GM11168 (cell line): Measurements from ENCODE around the gene GYS2.
"Not testable (repeated sequence)": the region's sequence is repeated elsewhere in the genome, so short reads cannot be mapped to it uniquely, and the experiment has no call there.

ENCODE experiments used
- in situ Hi-C: fragments of 300-500 bp; cut with MboI; formaldehyde crosslinking; loops from one replicate; pipeline ENCODE4 v1.12.0; 2022; ENCODE audit warnings: low sequenced_read_pairs; ENCODE audit not compliant: unreplicated experiment

The GYS2 gene

DNA sequence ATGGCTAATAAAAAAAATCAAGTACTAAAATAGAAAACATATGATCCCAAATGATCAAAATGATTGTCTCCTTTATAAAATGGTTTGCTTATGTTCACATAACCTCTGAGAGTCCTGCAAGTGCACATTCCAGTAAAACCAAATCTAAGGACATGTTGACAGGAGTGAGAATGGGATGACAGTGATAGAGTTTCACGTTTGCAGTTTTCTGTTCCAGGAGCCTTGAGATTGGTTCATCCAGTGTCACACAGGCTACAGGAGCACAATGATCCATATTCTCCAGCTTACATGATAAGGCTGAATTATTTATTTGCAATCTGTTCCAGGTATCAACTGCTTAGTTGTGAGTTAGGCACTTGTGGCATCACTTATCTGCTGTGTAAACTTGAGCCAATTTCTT, 1.5 kb upstream of the GYS2 start:
- in situ Hi-C loops: no loop called here

DNA sequence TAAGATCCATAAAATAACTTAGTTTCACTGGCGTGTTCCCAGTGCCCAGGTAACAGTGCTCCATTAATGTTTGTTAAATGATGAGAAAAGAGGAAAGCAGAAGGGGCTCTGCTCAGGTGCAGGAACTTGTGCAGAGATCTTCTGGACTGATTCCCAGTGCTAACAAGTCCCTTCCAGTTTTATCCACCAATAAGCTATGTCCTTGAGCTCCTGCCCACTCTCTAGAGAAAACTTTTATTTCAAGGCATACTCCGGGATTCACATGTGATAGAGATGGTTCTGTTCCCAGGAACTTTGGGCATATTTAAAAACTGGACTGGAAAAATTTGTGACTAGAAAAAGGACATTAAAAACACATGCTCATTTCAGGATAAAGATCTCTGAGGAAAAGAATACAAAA, 1.9 kb downstream of the GYS2 start:
- in situ Hi-C loops: no loop called here

DNA sequence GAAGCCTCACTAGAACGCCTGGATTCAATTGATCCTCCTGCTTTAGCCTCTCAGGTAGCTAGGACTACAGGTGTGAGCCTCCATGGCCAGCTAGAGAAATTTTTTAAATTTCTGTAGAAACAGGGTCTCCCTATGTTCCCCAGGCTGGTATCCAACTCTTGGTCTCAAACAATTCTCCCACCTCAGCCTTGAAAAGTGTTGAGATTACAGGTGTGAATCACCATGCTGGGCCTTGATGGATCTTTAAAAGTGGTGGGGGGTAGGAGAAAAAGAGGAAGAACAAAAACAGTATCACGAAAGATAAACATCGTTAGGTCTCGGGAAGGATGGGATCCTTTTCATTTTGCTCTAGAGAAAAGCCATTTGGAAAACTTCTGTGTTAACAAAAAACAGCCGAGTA, 4.5 kb downstream of the GYS2 start:
- in situ Hi-C loops: no loop called here

- in situ Hi-C loops: no loop called here
These were observed 5.3 kb downstream of the GYS2 start for GRCh38 chr12:21599143-21599999.

DNA sequence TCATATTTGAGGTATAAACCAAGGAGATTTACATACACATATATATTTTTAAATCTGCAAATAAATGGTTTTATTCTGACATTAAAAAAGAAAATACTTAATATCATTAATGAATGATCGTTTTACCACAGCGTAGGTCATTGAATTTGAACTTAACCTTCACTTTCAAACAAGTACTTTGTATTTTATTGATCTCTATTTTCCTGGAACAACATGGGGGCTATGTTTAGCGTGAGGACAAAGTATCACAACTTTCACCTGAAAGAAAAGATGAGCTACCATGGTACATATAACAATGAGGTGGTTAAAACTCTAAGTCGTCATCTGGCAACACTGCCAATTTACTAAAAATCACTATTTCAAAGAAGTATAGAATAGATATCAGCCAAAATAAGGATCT, 6.0 kb downstream of the GYS2 start:
- in situ Hi-C loops: no loop called here

- in situ Hi-C loops: not testable (repeated sequence)
These were observed 9.3 kb downstream of the GYS2 start for GRCh38 chr12:21595356-21595755.

DNA sequence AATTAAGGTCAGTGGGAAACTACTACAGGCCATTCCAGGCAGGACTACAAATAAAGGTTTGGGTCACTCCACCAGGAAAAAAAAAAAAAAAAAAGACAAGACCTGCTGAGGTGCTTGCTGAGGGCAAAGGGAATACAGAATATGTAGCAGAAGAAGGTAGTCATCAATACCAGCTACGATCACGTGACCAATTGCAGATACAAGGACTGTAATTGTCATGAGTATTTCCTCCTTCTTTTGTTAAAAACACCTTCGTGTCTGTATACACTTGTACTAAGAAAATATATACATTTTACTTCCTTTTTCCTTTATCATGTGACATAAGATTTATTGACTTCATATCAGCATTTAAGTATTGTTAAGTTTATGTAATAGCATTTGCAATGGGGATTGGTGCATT, 19.2 kb downstream of the GYS2 start:
- in situ Hi-C loops: no loop called here

- in situ Hi-C loops: not testable (repeated sequence)
These were observed 20.1 kb downstream of the GYS2 start for GRCh38 chr12:21584403-21585182.

DNA sequence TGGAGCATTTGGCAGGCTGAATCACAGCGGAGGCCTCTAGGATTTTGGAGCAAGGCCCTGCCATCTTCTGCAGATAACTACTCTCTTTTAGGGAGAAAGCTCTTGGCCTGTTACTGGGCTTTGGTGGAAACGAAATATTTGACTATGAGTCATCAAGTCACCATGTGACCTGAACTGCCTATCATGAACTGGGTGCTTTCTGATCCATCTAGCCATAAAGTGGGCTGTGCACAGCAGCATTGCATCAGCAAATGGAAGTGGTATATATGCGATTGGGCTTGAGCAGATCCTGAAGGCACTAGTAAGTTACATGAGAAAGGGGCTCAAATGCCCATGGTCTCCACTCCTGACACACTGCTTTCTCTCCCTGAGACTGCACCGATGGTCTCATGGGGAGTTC, 21.1 kb downstream of the GYS2 start:
- in situ Hi-C loops: no loop called here

- in situ Hi-C loops: no loop called here
These were observed 23.7 kb downstream of the GYS2 start for GRCh38 chr12:21580748-21581516.

DNA sequence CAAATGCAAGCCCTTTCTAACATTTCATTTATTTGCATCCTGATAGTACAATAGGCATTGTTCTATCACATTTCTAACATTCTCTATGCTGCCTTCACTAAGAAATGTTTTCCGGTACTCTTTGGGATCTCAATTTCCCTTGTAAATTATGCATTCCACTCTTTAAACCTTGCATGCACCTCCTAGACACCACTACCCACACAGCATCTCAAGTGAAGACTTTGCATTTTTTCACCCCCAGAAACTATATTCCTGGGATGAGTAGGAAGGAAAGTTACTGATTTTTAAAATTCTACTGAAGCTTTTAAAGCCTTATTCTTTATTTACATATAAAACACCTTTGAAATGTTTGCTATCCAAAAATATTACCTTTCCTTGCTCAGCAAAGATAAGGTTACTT, 27.1 kb downstream of the GYS2 start:
- in situ Hi-C loops: no loop called here

GRCh38 chr12:21576431-21576830, 28.2 kb downstream of the GYS2 start:
- in situ Hi-C loops: no loop called here

DNA sequence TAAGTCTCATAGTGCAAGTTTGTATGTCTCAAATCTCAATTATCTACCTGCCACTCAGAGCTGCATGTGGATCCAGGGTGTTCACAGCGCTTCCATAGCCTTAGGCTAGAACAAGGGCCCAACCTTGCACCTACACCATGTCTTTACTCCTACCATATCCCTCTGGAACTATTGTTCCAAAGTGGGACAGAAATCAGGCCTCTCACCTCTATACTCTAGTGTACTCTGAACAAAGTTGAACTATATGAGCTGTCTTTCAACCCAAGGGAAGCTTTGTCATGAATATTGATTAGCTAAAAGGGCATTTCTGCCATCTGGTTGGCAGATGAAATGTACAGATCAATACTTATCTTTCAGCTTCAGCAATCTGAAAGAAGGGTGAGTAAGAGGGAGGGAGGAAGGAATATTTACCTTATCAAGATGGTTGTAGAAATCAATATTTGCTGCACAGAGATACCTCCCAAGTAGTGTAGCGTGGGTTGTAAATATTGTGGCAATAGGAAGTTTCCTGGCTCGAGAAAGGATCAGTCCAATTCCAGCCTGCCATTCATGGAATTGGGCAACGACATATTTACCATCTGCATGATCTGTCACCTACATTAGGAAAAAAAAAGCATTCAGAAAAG, 30.8 kb downstream of the GYS2 start:
- in situ Hi-C loops: no loop called here

GRCh38 chr12:21571046-21571445, 33.6 kb downstream of the GYS2 start:
- in situ Hi-C loops: no loop called here

GRCh38 chr12:21568115-21568514, 36.5 kb downstream of the GYS2 start:
- in situ Hi-C loops: no loop called here

- in situ Hi-C loops: no loop called here
These were observed 37.7 kb downstream of the GYS2 start for GRCh38 chr12:21566907-21567394.

DNA sequence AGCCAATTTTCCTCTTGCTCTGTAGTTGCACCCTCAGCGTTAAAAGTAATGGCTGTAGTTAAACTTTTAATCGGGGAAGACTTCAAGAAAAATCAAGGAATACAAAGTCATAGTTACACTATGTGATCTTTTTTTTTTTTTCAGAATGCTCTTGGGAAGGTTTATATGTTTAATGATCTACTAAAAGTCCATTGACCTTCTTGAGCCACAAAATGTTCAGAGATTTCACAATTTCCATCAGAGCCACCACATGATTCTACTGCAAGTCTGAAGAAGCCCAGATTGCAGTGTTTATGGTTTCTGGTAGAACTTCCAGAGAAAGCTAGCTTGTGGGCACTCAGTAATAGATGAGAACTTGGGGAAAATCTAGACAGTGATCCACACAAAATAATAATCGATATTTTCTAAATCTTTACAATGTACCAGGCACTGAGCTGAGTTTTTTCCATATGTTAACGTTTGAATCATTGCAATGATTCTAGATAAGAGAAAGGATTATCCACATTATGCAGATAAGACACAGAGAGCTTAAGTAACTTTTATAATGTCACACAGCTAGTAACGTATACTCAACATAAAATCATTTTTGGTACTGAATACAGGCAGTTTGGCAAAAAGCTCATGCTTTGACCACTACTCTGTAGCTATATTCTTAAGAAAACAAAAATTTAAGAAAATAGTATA, 38.3 kb downstream of the GYS2 start:
- in situ Hi-C loops: no loop called here

DNA sequence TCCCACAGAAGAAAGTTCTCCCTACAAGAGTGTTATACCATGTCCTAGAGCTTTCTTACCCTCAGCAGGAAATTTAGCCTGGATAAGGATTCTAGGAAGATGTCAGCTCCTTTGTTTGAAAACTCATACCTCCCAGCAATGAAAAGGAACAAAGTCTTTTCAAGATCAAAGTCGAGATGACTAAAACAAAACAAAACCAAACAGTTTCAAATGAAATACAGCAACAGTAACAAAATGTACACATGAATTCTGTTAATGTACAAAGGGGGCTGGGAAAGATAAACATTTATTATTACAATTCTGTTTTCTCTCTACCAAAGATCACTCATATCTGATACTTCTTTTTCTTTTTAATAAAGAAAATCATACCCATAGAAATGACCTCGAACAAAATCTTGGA, 41.8 kb downstream of the GYS2 start:
- in situ Hi-C loops: no loop called here

DNA sequence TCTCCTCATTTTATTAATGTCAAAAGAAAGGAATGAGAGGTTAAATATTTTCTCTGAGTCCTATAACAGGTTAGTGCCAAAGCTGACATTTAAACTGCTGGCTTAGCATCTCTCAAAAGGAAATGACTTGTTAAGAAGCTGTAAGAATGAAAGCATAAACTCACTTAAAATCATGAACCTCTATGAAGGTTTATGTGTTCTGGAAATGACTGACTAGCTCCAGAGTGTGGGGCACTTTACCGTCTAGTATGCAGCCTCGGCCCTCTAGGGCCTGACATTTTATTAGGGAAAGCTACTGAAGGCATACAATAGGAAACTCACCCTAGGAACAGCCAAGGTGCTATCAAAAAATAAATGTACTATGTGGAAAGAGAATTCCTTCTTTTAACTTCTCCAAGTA, 43.5 kb downstream of the GYS2 start:
- in situ Hi-C loops: no loop called here
